IPS-NIHi11 (cell line): Measurements from ENCODE around the gene KIF18B.
A peak's percentile ranks its signal among the peaks of the same experiment; 100 is the strongest.

ENCODE experiments used
- DNase-seq: peaks from one replicate; pipeline ENCODE4 v3.0.0; 2012; ENCODE audit warnings: mixed read lengths, low spot score

Gene KIF18B

GRCh38 chr17:44919411-44919810 lies 28.2 kb downstream of the KIF18B start:
- no peak for DNase-seq

GRCh38 chr17:44918006-44918405 lies 29.6 kb downstream of the KIF18B start:
- DNase-seq = no peak

GRCh38 chr17:44917456-44917855 lies 30.1 kb downstream of the KIF18B start:
- no peak for DNase-seq

- no peak for DNase-seq
Observed at GRCh38 chr17:44916781-44917241, 30.8 kb downstream of the KIF18B start.

- DNase-seq = no peak
Observed at GRCh38 chr17:44915862-44916780, 31.5 kb downstream of the KIF18B start.

GRCh38 chr17:44915321-44915726 lies 32.2 kb downstream of the KIF18B start, which contains the start of gene GFAP:
Gene GFAP (minus strand): TSS chr17:44915500. CDS start chr17:44915486, 14 bp downstream.
- no peak for DNase-seq

GRCh38 chr17:44914698-44915271 lies 32.8 kb downstream of the KIF18B start:
- no peak for DNase-seq

- DNase-seq = no peak
Observed at GRCh38 chr17:44914148-44914547, 33.4 kb downstream of the KIF18B start.

GRCh38 chr17:44913676-44914075 lies 33.9 kb downstream of the KIF18B start:
- no peak for DNase-seq

GRCh38 chr17:44912763-44913544 lies 34.6 kb downstream of the KIF18B start:
- DNase-seq = no peak

- peak; percentile 91 for DNase-seq
Observed at GRCh38 chr17:44911133-44912001, 36.2 kb downstream of the KIF18B start.

- no peak for DNase-seq
Observed at GRCh38 chr17:44910231-44911106, 37.1 kb downstream of the KIF18B start.

- DNase-seq = no peak
Observed at GRCh38 chr17:44909681-44910144, 37.9 kb downstream of the KIF18B start.

- DNase-seq = no peak
Observed at GRCh38 chr17:44908761-44909326, 38.7 kb downstream of the KIF18B start.

GRCh38 chr17:44907729-44908470 lies 39.7 kb downstream of the KIF18B start:
- DNase-seq = no peak

GRCh38 chr17:44906763-44907728 lies 40.5 kb downstream of the KIF18B start:
- no peak for DNase-seq

- no peak for DNase-seq
Observed at GRCh38 chr17:44906010-44906646, 41.4 kb downstream of the KIF18B start.
